Adrenal gland (tissue), 12 donors: ENCODE results near the gene THRB. TPM values are rescaled to one million over a fixed set of nuclear protein-coding genes. Genes with fewer than 3 reads are reported as not detected.

Source experiments
- DNase-seq, 7 donors: peaks; one replicate each; pipeline ENCODE4 v3.0.0-alpha.2; 2019 to 2020
- H3K27ac ChIP-seq, 5 donors: fragments of 200-600 bp; sonication (generic) in 4 of 5; 1 replicate in 3 of 5; 2 replicates in 2 of 5; pipeline versions ENCODE4 v1.5.1 to v1.8.0; 2016 to 2020; ENCODE audit warnings: mild to moderate bottlenecking in 1 of 5
- H3K27me3 ChIP-seq: fragments of 200-600 bp; 2 replicates; pipeline ENCODE4 v1.8.0; 2021
- H3K36me3 ChIP-seq, 2 donors: fragments of 200-600 bp; replicated peaks in 1 of 2; 1 replicate in 1 of 2; 2 replicates in 1 of 2; pipeline versions ENCODE4 v1.5.1 to v1.8.0; 2018 to 2022
- H3K4me1 ChIP-seq, 2 donors: fragments of 200-600 bp; replicated peaks in 1 of 2; 1 replicate in 1 of 2; 2 replicates in 1 of 2; pipeline versions ENCODE4 v1.5.1 to v1.8.0; 2018 to 2021
- H3K4me3 ChIP-seq, 4 donors: fragments of 200-600 bp; sonication (generic) in 3 of 4; one replicate each; pipeline ENCODE4 v1.5.1; 2016 to 2018
- H3K9me3 ChIP-seq, 3 donors: fragments of 200-600 bp; sonication (generic) in 1 of 3; replicated peaks in 1 of 3; 1 replicate in 2 of 3; 2 replicates in 1 of 3; pipeline versions ENCODE4 v1.5.1 to v1.8.0; 2016 to 2021
- POLR2A ChIP-seq, 2 donors: fragments of 450-650 bp; IDR thresholded peaks; one replicate each; pipeline ENCODE4 v1.6.1; 2017; ENCODE audit warnings: antibody characterized with exemption in 2 of 2, mild to moderate bottlenecking in 2 of 2, moderate library complexity in 1 of 2
- WGBS, 4 donors: extraction: QIAGEN DNeasy Blood & Tissue Kit in 2 of 4; methylation state at CpG; one replicate each; pipeline versions ENCODE4 v1.1.5 to v1.1.7; 2013 to 2017; 5-methylcytosine and 5-hydroxymethylcytosine counted together
- intact Hi-C, 2 donors: fragments of 100-400 bp; cut with DNase I; formaldehyde crosslinking; loops; one replicate each; pipeline versions ENCODE4 v1.14.1 to v1.15.0; 2022 to 2023
- polyA plus RNA-seq, 3 donors: library from polyadenylated mRNA; stranded (reverse); fragments of 200-250 nt in 2 of 3; fragments of 350-450 nt in 1 of 3; fragmentation: Illumina TruSeq in 1 of 3; extraction: RNeasy Lipid Tissue Mini Kit (QIAGEN cat#74804) in 1 of 3; gene quantifications; one replicate each; pipeline ENCODE4 v1.2.3, GENCODE V29; 2013 to 2014
- total RNA-seq, 9 donors: library from RNA; depleted of rRNA in 4 of 9; stranded (reverse); fragments of >200 nt in 4 of 9; fragments of 120-200 nt in 1 of 9; fragmentation: NEBNext Ultra II Directional in 1 of 9; extraction: Animal tissue kit (Norgen Biotek cat#: 25700) in 1 of 9; gene quantifications; one replicate each; pipeline versions ENCODE4 v1.1.0 to v1.2.4, GENCODE V29; 2013 to 2023
- TF ChIP-seq, protein P1 (sequence below), 6 experiments: fragments of 450-650 bp in 4 of 6; fragments of 200-600 bp in 2 of 6; sonication (generic) in 1 of 6; IDR thresholded peaks; 1 replicate in 5 of 6; 2 replicates in 1 of 6; pipeline versions ENCODE4 v1.5.1 to v1.8.0; 2016 to 2021; ENCODE audit warnings: antibody characterized with exemption in 6 of 6, mild to moderate bottlenecking in 2 of 6, moderate library complexity in 1 of 6
- donor health status: healthy with polysubstance abuse.
- donor health status: Bipolar disorder and iron deficiency.
- donor health status: DM: yes; HTN: yes; CAD: no.
- donor health status: DM: no; HTN: no; CAD: no.
- donor health status: DM: no; HTN: no; CAD: no.
- donor health status: DM: yes; HTN: yes; CAD: no.

THRB gene
- total and polyA plus RNA-seq, 12 donors, result 3.0 to 30.7 (median 13.5) TPM

DNA sequence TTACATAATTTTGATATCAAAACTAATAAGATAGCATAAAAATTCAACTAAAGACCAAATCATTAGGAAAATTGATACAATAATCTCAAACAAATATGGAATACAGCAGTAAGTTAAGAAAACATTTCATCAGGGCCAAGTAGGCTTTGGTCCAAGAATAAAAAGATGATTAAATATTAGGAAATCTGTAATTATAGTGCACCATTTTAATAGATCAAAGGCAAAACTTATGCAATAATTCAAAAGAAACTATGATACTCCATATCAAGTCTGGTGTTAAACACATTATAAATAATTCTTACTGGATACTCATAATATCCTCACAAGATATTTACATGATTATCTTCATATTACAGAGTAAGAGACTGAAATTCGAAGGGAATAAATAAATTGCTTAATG, 51.2 kb downstream of the THRB start:
- no peaks in the 10 kb centered on the region for H3K27me3 ChIP-seq
- no peak overlapping the region for H3K27ac ChIP-seq
- intact Hi-C loops, result no loop called here
- H3K9me3 ChIP-seq, result no peaks in the 10 kb centered on the region
- H3K36me3 ChIP-seq, result no peaks in the 10 kb centered on the region
- H3K4me3 ChIP-seq, result no peak overlapping the region
- no peak for DNase-seq
- H3K4me1 ChIP-seq, result peaks cover under 1 to 4% of the 10 kb centered on the region in 2 donors
- WGBS, 4 donors, result 0 to 52% (median 0%) methylated on average over 1 of the region's 1 CpG
- TF ChIP-seq, protein P1, sequence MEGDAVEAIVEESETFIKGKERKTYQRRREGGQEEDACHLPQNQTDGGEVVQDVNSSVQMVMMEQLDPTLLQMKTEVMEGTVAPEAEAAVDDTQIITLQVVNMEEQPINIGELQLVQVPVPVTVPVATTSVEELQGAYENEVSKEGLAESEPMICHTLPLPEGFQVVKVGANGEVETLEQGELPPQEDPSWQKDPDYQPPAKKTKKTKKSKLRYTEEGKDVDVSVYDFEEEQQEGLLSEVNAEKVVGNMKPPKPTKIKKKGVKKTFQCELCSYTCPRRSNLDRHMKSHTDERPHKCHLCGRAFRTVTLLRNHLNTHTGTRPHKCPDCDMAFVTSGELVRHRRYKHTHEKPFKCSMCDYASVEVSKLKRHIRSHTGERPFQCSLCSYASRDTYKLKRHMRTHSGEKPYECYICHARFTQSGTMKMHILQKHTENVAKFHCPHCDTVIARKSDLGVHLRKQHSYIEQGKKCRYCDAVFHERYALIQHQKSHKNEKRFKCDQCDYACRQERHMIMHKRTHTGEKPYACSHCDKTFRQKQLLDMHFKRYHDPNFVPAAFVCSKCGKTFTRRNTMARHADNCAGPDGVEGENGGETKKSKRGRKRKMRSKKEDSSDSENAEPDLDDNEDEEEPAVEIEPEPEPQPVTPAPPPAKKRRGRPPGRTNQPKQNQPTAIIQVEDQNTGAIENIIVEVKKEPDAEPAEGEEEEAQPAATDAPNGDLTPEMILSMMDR (IDR thresholded peaks at IDR 0.05), result no peak
- TF ChIP-seq POLR2A (IDR thresholded peaks at IDR 0.05), result no peak

DNA sequence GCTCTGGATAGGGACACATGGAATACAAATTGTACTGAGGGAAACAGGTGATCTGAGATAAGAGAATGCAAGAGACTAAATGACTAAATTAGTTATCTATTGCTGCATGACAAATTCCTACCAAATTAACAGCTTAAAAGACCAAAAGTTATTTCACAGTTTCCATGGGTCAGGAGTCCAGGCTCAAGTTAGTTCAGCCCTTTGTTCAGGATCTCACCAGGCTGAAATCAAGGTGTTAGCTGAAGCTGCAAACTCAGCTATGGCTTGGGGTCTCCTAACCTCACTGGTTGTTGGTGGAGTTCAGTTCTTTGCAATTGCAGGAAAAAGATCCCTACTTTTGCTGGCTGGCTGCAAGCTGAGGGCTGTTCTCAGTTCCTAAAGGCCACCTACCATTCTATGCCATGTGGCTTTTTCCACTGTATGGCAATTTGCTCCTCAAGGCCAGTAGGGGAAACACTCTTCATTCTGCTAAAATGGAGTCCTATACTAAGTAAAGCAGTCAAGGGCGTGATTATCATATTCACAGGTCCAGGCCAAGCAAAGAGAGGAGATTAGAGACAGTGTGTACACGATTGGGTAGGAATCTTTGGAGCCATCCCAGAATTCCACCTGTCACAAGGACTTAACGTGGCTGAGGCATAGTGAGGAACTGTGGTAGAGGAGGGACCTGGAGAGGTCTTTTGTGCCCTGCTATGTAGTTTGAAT, 53.7 kb downstream of the THRB start:
- H3K9me3 ChIP-seq, result no peaks in the 10 kb centered on the region
- no peaks in the 10 kb centered on the region for H3K27me3 ChIP-seq
- intact Hi-C loops, result no loop called here
- no peaks in the 10 kb centered on the region for H3K4me1 ChIP-seq
- no peak overlapping the region for H3K27ac ChIP-seq
- DNase-seq, result no peak
- no peaks in the 10 kb centered on the region for H3K36me3 ChIP-seq
- TF ChIP-seq POLR2A (IDR thresholded peaks at IDR 0.05), result no peak
- TF ChIP-seq, protein P1 (IDR thresholded peaks at IDR 0.05), result no peak
- WGBS, 4 donors, result 76 to 83% (median 78%) methylated on average over 3 of the region's 3 CpGs
- H3K4me3 ChIP-seq, result no peak overlapping the region

DNA sequence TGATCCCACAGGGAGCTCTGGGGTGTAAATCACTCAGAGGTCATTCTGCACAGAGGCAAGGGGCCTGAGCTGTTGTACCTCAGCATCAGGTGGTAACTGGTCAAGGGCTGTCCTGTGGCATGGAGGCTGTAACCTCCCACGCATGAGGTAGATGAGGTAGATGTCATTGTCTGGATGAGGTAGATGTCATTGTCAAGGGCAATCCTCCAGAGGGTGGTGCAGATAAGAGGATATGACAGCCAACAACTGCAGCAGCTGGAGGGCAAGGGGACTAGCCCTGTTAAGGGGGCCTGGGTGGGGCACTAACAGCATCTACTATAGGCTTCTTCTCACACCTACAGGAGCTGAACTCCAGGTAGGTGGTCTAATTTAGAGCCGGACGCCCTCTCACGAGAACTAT, 55.6 kb downstream of the THRB start:
- intact Hi-C loops, result no loop called here
- WGBS, 4 donors, result 69 to 100% (median 82%) methylated on average over 3 to 4 of the region's 4 CpGs
- no peaks in the 10 kb centered on the region for H3K27me3 ChIP-seq
- H3K27ac ChIP-seq, result no peak overlapping the region
- TF ChIP-seq, protein P1 (IDR thresholded peaks at IDR 0.05), result no peak
- TF ChIP-seq POLR2A (IDR thresholded peaks at IDR 0.05), result no peak
- no peak for DNase-seq
- no peak overlapping the region for H3K4me3 ChIP-seq
- H3K9me3 ChIP-seq, result no peaks in the 10 kb centered on the region
- no peaks in the 10 kb centered on the region for H3K36me3 ChIP-seq
- H3K4me1 ChIP-seq, result no peaks in the 10 kb centered on the region

DNA sequence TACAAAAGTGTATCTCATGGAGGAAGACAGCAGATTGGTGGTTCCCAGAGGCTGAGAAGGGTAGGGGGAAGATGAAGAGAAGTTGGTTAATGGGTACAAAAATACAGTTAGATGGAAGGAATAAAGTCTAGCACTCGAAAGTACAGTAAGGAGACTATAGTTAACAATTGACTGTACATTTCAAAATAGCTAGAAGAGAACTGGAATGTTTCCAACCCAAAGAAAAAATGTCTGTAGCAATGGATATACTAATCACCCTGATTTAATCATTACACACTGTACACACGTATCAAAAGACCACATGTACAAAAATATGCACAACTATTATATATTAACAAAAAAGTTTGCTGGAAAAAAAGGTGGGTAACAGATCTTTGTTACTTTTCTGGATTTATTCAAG, 57.3 kb downstream of the THRB start:
- no peaks in the 10 kb centered on the region for H3K36me3 ChIP-seq
- H3K4me3 ChIP-seq, result no peak overlapping the region
- 67 to 74% (median 71%) methylated on average over 2 of the region's 2 CpGs for WGBS, 4 donors
- H3K27me3 ChIP-seq, result no peaks in the 10 kb centered on the region
- intact Hi-C loops, result no loop called here
- no peak overlapping the region for H3K27ac ChIP-seq
- no peak for DNase-seq
- TF ChIP-seq POLR2A (IDR thresholded peaks at IDR 0.05), result no peak
- TF ChIP-seq, protein P1 (IDR thresholded peaks at IDR 0.05), result no peak
- H3K4me1 ChIP-seq, result no peaks in the 10 kb centered on the region
- H3K9me3 ChIP-seq, result no peaks in the 10 kb centered on the region
